Activated T-cell treated with anti-CD3 and anti-CD28 coated beads for 48 hours (primary cell): Measurements from ENCODE around the gene NR2C1.
A peak's percentile ranks its signal among the peaks of the same experiment; 100 is the strongest.
"Not testable (repeated sequence)": the region's sequence is repeated elsewhere in the genome, so short reads cannot be mapped to it uniquely, and the experiment has no call there.

Experiments
- DNase-seq: peaks from one replicate; pipeline ENCODE4 v3.0.0-alpha.2; 2020; ENCODE audit warnings: low read depth

Gene NR2C1

GRCh38 chr12:95072900-95073697, at the start of gene NR2C1:
Gene NR2C1, minus strand, starts transcription at chr12:95073618. Its CDS starts 6,234 bp downstream, at chr12:95067384.
- peak; percentile 90 for DNase-seq

- no peak for DNase-seq
These were observed 45.4 kb upstream of the NR2C1 start for GRCh38 chr12:95118788-95119179.

GRCh38 chr12:95118138-95118787, 44.8 kb upstream of the NR2C1 start:
- no peak for DNase-seq

- DNase-seq = peak; percentile 6
These were observed 43.8 kb upstream of the NR2C1 start for GRCh38 chr12:95117178-95117599.

- no peak for DNase-seq
These were observed 43.4 kb upstream of the NR2C1 start for GRCh38 chr12:95116773-95117172.

- DNase-seq = no peak
These were observed 42.9 kb upstream of the NR2C1 start for GRCh38 chr12:95116341-95116740.

- no peak for DNase-seq
These were observed 42.2 kb upstream of the NR2C1 start for GRCh38 chr12:95115641-95116040.

GRCh38 chr12:95114766-95115405, 41.5 kb upstream of the NR2C1 start:
- no peak for DNase-seq

- no peak for DNase-seq
These were observed 33.9 kb upstream of the NR2C1 start for GRCh38 chr12:95107362-95107761.

GRCh38 chr12:95105540-95105939, 32.1 kb upstream of the NR2C1 start:
- DNase-seq = no peak

GRCh38 chr12:95104919-95105452, 31.6 kb upstream of the NR2C1 start:
- DNase-seq = no peak

- DNase-seq = no peak
These were observed 29.7 kb upstream of the NR2C1 start for GRCh38 chr12:95102916-95103671.

GRCh38 chr12:95101957-95102356, 28.5 kb upstream of the NR2C1 start:
- not testable (repeated sequence) for DNase-seq

GRCh38 chr12:95100264-95101190, 27.1 kb upstream of the NR2C1 start:
- no peak for DNase-seq

GRCh38 chr12:95099270-95099790, 25.9 kb upstream of the NR2C1 start:
- no peak for DNase-seq

- no peak for DNase-seq
These were observed 23.4 kb upstream of the NR2C1 start for GRCh38 chr12:95096852-95097251.

- DNase-seq = no peak
These were observed 23.0 kb upstream of the NR2C1 start for GRCh38 chr12:95096378-95096777.

GRCh38 chr12:95095866-95096265, 22.4 kb upstream of the NR2C1 start:
- not testable (repeated sequence) for DNase-seq

GRCh38 chr12:95089462-95089861, 16.0 kb upstream of the NR2C1 start:
- DNase-seq = no peak

GRCh38 chr12:95088379-95088778, 15.0 kb upstream of the NR2C1 start:
- no peak for DNase-seq

- DNase-seq = no peak
These were observed 12.2 kb upstream of the NR2C1 start for GRCh38 chr12:95085612-95086011.
